Nephron (organoid): ENCODE results near the gene ZNF440.
"Not testable (repeated sequence)": the region's sequence is repeated elsewhere in the genome, so short reads cannot be mapped to it uniquely, and the experiment has no call there.

Source experiments
- H3K27ac Mint-ChIP-seq, 3 experiments: 2 replicates each; pipeline ENCODE4 v1.8.0; 2020; ENCODE audit warnings: mixed read lengths in 3 of 3, mild to moderate bottlenecking in 2 of 3, moderate library complexity in 1 of 3
- H3K27me3 Mint-ChIP-seq: 2 replicates; pipeline ENCODE4 v1.8.0; 2021; ENCODE audit warnings: low read depth, mild to moderate bottlenecking, moderate library complexity, mixed read lengths
- H3K36me3 Mint-ChIP-seq: 2 replicates; pipeline ENCODE4 v1.8.0; 2020; ENCODE audit warnings: low read depth, mixed read lengths
- H3K4me1 Mint-ChIP-seq: 2 replicates; pipeline ENCODE4 v1.8.0; 2020; ENCODE audit warnings: mixed read lengths
- H3K4me3 Mint-ChIP-seq, 3 experiments: 2 replicates each; pipeline ENCODE4 v1.8.0; 2020; ENCODE audit warnings: mild to moderate bottlenecking in 3 of 3, mixed read lengths in 3 of 3, moderate library complexity in 2 of 3
- H3K9me3 Mint-ChIP-seq: 2 replicates; pipeline ENCODE4 v1.8.0; 2020; ENCODE audit warnings: mixed read lengths
- TF ChIP-seq, protein P1 (sequence below), 3 experiments: fragments of 200-600 bp; sonication (generic); IDR thresholded peaks; one replicate each; pipeline ENCODE4 v1.5.0; 2021; ENCODE audit warnings: antibody characterized with exemption in 3 of 3; ENCODE audit not compliant: unreplicated experiment in 3 of 3

ZNF440 gene

DNA sequence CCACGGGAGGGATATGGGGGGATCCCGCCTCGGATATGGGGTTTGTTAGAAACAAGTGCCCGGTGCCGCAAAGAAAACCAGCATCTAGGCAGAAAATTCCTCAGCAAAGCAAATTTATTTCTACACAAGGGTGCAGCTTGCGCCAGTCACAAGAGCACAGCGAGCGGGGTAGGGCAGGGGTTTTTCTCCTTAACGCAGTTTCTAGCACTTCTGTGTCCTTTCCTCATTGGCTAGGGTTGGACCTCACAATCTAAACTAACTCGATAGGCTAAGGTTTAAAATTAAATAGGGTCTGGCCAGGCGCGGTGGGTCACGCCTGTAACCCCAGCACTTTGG lies 595 bp downstream of the ZNF440 start:
- H3K27ac Mint-ChIP-seq = peak overlapping the region in 1 of 3 experiments; percentile 96
- H3K36me3 Mint-ChIP-seq = peaks cover 79% of the 10 kb centered on the region
- H3K4me3 Mint-ChIP-seq = peak overlapping the region; percentile 89 to 95 (median 91)
- peaks cover 49% of the 10 kb centered on the region for H3K9me3 Mint-ChIP-seq
- no peaks in the 10 kb centered on the region for H3K27me3 Mint-ChIP-seq
- TF ChIP-seq, protein P1, sequence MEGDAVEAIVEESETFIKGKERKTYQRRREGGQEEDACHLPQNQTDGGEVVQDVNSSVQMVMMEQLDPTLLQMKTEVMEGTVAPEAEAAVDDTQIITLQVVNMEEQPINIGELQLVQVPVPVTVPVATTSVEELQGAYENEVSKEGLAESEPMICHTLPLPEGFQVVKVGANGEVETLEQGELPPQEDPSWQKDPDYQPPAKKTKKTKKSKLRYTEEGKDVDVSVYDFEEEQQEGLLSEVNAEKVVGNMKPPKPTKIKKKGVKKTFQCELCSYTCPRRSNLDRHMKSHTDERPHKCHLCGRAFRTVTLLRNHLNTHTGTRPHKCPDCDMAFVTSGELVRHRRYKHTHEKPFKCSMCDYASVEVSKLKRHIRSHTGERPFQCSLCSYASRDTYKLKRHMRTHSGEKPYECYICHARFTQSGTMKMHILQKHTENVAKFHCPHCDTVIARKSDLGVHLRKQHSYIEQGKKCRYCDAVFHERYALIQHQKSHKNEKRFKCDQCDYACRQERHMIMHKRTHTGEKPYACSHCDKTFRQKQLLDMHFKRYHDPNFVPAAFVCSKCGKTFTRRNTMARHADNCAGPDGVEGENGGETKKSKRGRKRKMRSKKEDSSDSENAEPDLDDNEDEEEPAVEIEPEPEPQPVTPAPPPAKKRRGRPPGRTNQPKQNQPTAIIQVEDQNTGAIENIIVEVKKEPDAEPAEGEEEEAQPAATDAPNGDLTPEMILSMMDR (IDR thresholded peaks at IDR 0.05; ENCODE audit: unreplicated experiment in 3 of 3) = no peak
- peaks cover 7% of the 10 kb centered on the region for H3K4me1 Mint-ChIP-seq

DNA sequence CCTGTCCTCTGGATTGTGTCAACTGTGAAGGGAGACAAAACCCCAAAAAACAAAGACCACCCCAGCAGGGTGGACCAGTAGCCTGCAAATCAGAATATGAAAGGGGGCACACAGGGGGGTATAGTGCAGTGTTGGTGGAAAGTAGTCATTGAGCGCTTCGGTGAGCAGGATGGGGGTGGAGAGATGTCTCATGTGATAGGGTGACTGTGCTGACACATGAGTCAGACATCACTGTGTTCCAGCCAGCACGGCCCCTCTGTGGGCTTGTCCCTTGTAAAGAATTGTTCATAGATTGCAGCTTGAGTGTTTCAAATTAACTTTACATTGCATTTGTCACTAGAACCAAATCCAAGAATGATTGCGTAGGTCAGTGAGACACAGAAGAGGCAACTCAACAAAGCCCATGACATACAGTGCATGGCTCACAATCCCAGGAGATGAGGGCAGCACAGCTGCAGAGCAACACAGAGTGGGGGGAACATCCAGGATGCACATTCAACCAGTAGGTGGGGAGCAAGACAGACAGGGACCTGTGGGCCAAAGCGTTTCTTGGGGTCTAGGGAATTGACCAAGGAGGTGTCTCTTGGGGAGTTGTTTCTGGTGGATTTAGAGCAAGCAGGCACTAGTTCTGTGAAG lies 7.5 kb downstream of the ZNF440 start:
- Mint-ChIP-seq H3K27me3 (no peaks in the 10 kb centered on the region), H3K9me3 (peaks cover 55% of the 10 kb centered on the region), H3K4me1 (no peaks in the 10 kb centered on the region), H3K27ac (no peak overlapping the region), H3K4me3 (no peak overlapping the region), H3K36me3 (peaks cover 98% of the 10 kb centered on the region)
- TF ChIP-seq, protein P1 (IDR thresholded peaks at IDR 0.05; ENCODE audit: unreplicated experiment in 3 of 3) = no peak

DNA sequence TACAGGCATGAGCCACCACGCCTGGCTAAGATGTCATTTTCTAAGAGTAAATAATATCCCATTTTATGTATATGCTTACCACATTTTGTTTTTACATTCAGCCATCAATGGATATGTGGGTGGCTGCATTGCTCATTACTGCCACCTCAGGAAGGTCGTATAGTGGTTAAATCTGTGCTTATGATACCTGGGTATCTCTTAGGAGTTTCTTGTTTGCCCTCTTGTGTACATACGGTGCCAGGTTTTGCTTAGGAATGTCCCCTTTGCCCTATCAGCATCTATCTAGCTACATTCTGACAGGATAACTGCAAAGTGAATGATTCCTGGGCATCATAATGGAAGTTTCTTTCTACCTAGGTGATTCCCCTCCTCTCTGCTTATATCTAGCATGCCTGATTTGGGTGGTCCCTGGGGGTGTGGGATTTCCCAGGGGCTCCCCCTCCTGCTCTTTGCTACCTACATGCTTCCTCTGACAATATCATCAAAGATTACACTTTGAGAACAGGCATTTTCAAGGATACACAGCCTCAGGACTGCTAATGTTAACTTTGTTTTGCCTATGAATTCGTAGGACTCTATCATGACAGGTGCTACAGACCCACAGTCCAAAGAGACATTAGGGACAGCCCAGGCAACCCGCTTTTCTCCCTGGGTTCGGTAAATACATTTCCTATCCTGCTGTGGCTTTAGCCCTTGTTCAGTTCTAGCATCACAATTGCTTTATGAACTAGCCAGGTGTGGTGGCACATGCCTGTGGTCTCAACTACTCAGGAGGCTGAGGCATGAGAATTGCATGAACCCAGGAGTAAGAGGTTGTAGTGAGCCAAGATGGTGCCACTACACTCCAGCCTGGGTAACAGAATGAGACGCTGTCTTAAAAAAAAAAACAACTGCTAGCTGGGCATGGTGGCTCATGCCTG lies 15.1 kb downstream of the ZNF440 start:
- H3K4me3 Mint-ChIP-seq, H3K27me3 Mint-ChIP-seq, H3K4me1 Mint-ChIP-seq, H3K27ac Mint-ChIP-seq: not testable (repeated sequence)
- Mint-ChIP-seq H3K36me3 (peaks cover 99% of the 10 kb centered on the region), H3K9me3 (peaks cover 84% of the 10 kb centered on the region)

DNA sequence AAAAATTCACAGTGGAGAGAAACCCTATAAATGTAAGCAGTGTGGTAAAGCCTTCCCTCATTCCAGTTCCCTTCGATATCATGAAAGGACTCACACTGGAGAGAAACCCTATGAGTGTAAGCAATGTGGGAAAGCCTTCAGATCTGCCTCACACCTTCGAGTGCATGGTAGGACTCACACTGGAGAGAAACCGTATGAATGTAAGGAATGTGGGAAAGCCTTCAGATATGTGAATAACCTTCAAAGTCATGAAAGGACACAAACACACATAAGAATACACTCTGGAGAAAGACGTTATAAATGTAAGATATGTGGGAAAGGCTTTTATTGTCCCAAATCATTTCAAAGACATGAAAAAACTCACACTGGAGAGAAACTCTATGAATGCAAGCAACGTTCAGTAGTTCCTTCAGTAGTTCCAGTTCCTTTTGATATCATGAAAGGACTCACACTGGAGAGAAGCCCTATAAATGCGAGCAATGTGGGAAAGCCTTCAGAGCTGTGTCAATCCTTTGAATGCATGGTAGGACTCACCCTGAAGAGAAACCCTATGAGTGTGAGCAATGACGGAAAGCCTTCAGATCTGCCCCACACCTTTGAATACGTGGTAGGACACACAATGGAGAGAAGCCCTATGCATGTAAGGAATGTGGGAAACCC lies 18.3 kb downstream of the ZNF440 start:
- H3K4me1 Mint-ChIP-seq = no peaks in the 10 kb centered on the region
- peaks cover 100% of the 10 kb centered on the region for H3K36me3 Mint-ChIP-seq
- TF ChIP-seq, protein P1 (IDR thresholded peaks at IDR 0.05; ENCODE audit: unreplicated experiment in 3 of 3) = no peak
- H3K4me3 Mint-ChIP-seq = no peak overlapping the region
- no peak overlapping the region for H3K27ac Mint-ChIP-seq
- peaks cover 87% of the 10 kb centered on the region for H3K9me3 Mint-ChIP-seq
- no peaks in the 10 kb centered on the region for H3K27me3 Mint-ChIP-seq

DNA sequence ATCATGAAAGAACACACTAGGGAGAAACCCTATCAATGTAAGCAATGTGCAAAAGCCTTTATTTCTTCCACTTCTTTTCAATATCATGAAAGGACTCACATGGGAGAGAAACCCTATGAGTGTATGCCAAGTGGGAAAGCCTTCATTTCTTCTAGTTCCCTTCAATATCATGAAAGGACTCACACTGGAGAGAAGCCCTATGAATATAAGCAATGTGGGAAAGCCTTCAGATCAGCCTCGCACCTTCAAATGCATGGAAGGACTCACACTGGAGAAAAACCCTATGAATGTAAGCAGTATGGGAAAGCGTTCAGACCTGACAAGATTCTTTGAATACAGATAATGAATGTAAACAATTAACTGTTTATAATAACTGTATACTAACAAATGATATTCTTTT lies 19.5 kb downstream of the ZNF440 start:
- no peak overlapping the region for H3K4me3 Mint-ChIP-seq
- no peaks in the 10 kb centered on the region for H3K27me3 Mint-ChIP-seq
- no peak overlapping the region for H3K27ac Mint-ChIP-seq
- H3K4me1 Mint-ChIP-seq = no peaks in the 10 kb centered on the region
- TF ChIP-seq, protein P1 (IDR thresholded peaks at IDR 0.05; ENCODE audit: unreplicated experiment in 3 of 3) = no peak
- H3K9me3 Mint-ChIP-seq = peaks cover 78% of the 10 kb centered on the region
- peaks cover 91% of the 10 kb centered on the region for H3K36me3 Mint-ChIP-seq

DNA sequence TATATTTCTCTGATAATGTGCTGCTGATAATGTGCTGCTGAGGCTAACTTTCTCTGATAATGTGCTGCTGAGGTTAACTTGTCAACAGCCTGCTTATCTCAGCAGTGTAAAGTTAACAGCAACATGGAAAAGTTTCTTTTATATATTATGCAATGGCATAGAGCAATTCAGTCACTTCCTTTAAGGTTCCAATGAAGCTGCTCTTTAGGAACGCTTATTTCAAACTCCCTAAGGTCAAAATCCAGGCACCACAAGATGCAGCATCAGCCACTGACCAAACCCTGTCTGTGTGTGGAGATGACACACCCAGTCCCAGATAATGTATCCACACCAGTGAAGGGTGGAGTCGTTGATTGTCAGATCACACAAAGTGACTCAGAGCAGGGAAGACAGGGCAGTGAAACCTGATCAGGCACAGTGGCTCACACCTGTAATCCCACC lies 21.6 kb downstream of the ZNF440 start:
- H3K27me3 Mint-ChIP-seq, H3K4me1 Mint-ChIP-seq, H3K4me3 Mint-ChIP-seq, H3K27ac Mint-ChIP-seq: not testable (repeated sequence)
- H3K9me3 Mint-ChIP-seq = peaks cover 67% of the 10 kb centered on the region
- H3K36me3 Mint-ChIP-seq = peaks cover 76% of the 10 kb centered on the region
